UCSD-AML1 (cell line): ENCODE measurements around the gene ZXDC.

ENCODE experiments used
- DNase-seq: peaks from one replicate; lab custom pipeline; 2025; ENCODE audit not compliant: unreplicated experiment; lab: John Stamatoyannopoulos, UW

Gene ZXDC

DNA sequence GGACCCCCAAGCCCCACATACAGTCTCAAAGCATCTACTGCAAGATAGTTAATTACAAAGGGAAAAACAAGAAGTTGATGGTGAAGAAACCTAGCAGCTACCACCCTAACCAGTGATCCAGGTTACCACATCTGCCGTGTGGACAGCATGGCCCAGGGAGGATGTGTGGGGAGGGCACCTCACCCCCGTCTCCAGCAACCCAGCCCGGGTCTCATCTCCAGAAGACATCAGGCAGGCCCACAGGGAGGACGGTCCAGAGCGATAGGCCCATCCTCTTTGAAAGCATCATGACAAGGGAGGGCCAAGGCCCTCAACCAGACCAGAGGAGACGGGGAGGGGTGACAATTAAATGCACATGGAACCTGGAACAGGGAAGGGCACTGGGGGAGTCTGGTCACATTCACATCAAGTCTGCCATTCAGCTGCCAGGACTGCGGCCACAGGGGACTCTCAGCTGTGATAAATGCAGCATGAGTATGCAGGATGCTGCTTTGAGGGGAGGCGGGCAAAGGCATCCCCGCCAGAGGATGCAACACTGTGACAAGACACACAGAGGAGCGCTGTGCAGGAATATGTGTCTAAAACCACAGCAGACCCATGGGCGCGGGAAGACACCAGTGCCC is 18.8 kb downstream of the ZXDC start:
- DNase-seq = no peak

- no peak for DNase-seq
Measured at GRCh38 chr3:126456211-126456610, 19.5 kb downstream of the ZXDC start.

- no peak for DNase-seq
Measured at GRCh38 chr3:126454437-126455198, 21.1 kb downstream of the ZXDC start.

- DNase-seq = no peak
Measured at GRCh38 chr3:126454025-126454424, 21.7 kb downstream of the ZXDC start.

- DNase-seq = no peak
Measured at GRCh38 chr3:126452213-126452612, 23.5 kb downstream of the ZXDC start.

GRCh38 chr3:126451511-126451910 is 24.2 kb downstream of the ZXDC start:
- no peak for DNase-seq

GRCh38 chr3:126450744-126451143 is 24.9 kb downstream of the ZXDC start:
- no peak for DNase-seq

- DNase-seq = no peak
Measured at GRCh38 chr3:126450219-126450618, 25.5 kb downstream of the ZXDC start.

GRCh38 chr3:126449621-126450051 is 26.1 kb downstream of the ZXDC start:
- DNase-seq = no peak

DNA sequence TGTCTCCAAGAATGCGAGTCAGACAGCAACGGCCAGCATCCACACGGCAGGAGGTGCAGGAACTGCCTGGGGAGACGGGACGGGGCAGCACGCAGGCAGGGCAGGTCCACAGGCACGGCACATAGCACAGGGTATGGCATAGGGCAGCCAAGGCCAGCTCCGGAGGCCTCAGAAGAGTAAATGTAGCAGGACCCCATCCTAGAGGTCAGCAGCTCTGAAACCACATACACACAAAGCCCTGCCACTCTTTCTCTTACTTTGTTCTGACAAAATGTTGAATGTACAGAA is 26.9 kb downstream of the ZXDC start:
- DNase-seq = no peak

GRCh38 chr3:126448136-126448892 is 27.4 kb downstream of the ZXDC start:
- no peak for DNase-seq

DNA sequence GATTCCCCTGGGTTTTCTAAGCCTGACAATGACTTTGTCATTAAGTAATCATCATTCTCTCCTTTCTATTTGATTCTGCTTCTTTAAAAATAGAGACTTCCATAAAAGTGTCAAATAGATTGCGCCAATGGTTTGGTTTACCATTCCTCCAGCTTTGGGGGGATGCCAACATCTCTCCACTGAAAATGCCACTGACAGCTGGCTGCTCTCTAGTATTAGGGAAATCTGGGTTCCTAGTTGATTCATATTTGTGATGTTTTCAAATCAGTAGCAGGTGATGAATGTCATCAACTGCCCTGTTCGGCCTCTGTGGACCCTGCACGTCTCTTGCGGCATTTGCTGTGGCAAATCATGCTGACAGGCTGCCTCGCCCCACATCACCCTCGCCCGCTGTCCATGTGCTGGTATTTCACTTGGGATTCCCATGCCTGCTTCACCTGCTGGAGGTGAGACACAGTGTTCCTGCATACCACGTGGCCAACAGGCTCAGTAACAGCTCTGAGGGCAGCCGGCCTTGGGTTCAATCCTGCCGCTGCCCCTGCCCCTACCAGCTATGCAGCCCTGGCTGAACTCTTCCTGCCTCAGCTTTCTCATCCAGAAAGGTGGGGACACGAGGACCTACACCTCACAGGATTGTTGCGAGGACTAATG is 28.1 kb downstream of the ZXDC start:
- DNase-seq = no peak

- DNase-seq = no peak
Measured at GRCh38 chr3:126446791-126447190, 28.9 kb downstream of the ZXDC start.

- DNase-seq = no peak
Measured at GRCh38 chr3:126446301-126446700, 29.4 kb downstream of the ZXDC start.

- DNase-seq = no peak
Measured at GRCh38 chr3:126445506-126445905, 30.2 kb downstream of the ZXDC start.

DNA sequence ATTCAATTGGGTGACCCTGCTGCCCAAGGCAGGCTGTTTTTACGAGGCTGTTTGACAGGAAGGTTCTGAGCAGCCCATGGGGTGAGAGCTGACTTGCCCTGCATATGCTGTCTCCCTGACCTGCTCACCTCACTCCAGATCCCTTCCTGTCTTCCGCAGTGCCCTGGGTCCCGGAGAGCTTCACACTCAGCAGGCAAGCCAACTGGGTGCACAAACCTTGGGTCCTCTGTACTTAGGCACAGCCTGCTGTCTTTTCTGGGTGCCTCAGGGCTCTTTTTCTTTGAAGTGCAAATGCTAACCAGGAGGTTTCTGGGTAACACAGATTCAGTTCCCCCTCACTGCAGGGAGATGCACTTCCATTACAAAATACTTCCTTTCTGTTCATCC is 32.8 kb downstream of the ZXDC start:
- DNase-seq = no peak

- DNase-seq = no peak
Measured at GRCh38 chr3:126442094-126442855, 33.4 kb downstream of the ZXDC start.

- no peak for DNase-seq
Measured at GRCh38 chr3:126441256-126441880, 34.3 kb downstream of the ZXDC start.

GRCh38 chr3:126440709-126440995 is 35.0 kb downstream of the ZXDC start:
- DNase-seq = no peak

DNA sequence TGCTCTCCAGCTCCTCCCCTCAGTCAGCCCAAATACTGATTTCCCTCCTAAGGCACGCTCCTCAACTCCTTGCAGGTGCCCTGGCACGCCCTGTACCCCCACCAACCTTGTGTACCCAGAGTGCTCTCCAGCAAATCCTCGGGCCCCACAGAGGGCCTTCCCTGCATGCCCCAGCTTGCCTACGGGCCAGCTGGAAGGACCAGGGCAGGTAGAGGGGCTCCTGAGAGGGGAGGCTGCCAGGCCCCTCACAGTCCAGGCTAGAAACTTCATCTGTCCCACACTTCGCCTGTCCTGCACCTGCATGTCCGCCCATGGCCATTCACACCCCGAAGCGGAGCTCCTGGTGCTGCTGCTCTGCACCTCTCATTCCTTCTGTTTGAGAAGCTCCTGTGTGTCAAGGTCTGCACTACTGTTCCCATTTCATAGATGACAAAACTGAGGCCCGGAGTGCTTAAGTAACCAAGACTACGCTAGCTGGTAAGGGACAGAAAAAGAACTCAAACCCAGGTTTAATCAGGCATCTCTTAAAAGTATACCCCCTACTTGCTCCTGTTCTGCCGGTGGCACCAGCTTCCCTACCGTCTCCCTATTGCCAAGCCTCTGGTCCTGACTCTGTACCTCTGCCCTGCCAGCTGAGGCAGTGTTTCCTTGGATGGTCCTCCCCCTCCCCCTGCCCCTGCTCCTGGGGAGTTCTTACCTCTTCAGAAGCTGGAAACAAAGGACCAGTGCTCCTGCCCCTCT is 35.6 kb downstream of the ZXDC start:
- DNase-seq = no peak
